Measurements from ENCODE around the gene PLOD3. TPM values are rescaled to one million over a fixed set of nuclear protein-coding genes. Genes with fewer than 3 reads are reported as not detected.

Gene PLOD3
- total RNA-seq, 1 experiment from 2014 or later: 48.3 TPM

DNA sequence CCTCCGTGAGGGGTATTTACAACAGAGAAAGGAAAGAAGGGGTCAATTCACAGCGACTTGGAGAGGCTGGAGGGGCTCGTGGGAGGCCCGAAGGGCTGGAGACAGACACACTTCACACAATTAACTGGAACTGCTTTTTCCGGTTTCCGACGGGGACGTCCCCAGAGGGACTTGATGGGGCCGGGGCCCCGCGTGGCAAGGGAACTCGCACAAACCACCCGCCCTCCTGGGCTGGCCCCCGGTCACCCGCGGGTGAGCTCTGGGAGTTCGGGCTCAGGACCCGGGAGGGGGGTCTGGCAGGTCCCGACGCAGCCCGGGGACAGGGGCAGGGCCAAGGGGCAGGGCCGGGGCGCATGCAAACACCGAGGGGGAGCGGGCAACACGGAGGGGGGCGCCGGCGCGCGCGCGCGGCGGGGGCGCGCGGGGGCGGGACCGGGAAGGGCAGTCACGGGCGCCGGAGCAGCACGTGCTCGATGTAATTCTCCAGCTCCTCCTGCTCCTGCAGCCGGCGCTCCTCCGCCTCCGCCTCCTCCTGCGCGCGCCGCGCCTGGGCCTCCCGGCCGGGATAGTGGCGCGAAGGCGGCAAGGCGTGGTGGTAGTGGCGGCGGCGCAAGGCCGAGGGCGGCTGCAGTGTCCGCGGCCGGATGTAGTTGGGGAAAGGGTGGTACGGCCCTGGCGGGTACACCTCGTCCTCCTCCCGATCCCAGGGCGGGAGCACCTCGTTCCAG, 54.7 kb downstream of the PLOD3 start (continued):
- TF ChIP-seq CREM (CRISPR knock-in tag; IDR thresholded peaks at IDR 0.05): no peak; the same call in 1 of the 2 replicates
- TF ChIP-seq, protein P1, sequence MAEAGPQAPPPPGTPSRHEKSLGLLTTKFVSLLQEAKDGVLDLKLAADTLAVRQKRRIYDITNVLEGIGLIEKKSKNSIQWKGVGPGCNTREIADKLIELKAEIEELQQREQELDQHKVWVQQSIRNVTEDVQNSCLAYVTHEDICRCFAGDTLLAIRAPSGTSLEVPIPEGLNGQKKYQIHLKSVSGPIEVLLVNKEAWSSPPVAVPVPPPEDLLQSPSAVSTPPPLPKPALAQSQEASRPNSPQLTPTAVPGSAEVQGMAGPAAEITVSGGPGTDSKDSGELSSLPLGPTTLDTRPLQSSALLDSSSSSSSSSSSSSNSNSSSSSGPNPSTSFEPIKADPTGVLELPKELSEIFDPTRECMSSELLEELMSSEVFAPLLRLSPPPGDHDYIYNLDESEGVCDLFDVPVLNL (CRISPR knock-in tag; IDR thresholded peaks at IDR 0.05; ENCODE audit: borderline replicate concordance, low read depth): 0 out of 2 replicates have a peak, but pooled peaks have one; percentile 29
- no peak for TF ChIP-seq MXD4 (CRISPR knock-in tag; IDR thresholded peaks at IDR 0.05; ENCODE audit: borderline replicate concordance)
- TF ChIP-seq, protein P2, sequence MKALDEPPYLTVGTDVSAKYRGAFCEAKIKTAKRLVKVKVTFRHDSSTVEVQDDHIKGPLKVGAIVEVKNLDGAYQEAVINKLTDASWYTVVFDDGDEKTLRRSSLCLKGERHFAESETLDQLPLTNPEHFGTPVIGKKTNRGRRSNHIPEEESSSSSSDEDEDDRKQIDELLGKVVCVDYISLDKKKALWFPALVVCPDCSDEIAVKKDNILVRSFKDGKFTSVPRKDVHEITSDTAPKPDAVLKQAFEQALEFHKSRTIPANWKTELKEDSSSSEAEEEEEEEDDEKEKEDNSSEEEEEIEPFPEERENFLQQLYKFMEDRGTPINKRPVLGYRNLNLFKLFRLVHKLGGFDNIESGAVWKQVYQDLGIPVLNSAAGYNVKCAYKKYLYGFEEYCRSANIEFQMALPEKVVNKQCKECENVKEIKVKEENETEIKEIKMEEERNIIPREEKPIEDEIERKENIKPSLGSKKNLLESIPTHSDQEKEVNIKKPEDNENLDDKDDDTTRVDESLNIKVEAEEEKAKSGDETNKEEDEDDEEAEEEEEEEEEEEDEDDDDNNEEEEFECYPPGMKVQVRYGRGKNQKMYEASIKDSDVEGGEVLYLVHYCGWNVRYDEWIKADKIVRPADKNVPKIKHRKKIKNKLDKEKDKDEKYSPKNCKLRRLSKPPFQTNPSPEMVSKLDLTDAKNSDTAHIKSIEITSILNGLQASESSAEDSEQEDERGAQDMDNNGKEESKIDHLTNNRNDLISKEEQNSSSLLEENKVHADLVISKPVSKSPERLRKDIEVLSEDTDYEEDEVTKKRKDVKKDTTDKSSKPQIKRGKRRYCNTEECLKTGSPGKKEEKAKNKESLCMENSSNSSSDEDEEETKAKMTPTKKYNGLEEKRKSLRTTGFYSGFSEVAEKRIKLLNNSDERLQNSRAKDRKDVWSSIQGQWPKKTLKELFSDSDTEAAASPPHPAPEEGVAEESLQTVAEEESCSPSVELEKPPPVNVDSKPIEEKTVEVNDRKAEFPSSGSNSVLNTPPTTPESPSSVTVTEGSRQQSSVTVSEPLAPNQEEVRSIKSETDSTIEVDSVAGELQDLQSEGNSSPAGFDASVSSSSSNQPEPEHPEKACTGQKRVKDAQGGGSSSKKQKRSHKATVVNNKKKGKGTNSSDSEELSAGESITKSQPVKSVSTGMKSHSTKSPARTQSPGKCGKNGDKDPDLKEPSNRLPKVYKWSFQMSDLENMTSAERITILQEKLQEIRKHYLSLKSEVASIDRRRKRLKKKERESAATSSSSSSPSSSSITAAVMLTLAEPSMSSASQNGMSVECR (CRISPR knock-in tag; IDR thresholded peaks at IDR 0.05; ENCODE audit: borderline replicate concordance): 0 out of 2 replicates have a peak, but pooled peaks have one; percentile 25
- TF ChIP-seq NFE2L1 (CRISPR knock-in tag; IDR thresholded peaks at IDR 0.05): peak; percentile 53; the same call in 1 of the 2 replicates
- TF ChIP-seq, protein P3, sequence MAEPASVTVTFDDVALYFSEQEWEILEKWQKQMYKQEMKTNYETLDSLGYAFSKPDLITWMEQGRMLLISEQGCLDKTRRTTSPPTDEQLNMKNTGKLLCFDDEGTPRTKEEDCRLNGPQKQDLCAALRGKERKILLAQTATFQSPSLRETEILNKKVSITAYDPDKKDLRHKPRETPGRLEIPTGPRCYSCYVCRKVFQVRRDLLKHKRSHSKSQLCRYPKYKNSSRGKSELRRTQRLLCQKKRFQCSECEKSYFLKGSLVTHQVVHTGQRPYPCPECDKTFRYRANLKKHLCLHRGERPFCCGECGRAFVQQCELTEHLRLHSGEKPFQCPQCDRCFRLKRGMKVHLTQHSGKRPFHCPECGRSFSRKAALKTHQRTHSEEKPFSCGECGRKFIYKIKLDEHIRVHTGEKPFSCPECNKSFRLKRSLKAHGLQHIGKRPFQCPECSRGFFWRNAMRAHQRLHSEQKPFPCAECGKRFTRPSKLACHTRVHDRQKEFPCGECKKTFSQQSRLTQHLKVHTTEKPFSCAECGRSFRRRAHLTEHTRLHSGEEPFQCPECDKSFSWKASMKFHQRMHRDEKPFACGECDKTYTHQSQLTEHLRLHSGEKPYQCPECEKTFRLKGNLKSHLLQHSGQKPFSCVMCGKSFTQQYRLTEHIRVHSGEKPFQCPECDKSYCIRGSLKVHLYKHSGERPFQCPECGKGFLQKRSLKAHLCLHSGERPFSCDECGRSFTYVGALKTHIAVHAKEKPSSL (CRISPR knock-in tag; conservative IDR thresholded peaks at IDR 0.05): no peak
- TF ChIP-seq ZNF263 (CRISPR knock-in tag; IDR thresholded peaks at IDR 0.05; ENCODE audit: low read depth): peak; percentile 91
- TF ChIP-seq, protein P4, sequence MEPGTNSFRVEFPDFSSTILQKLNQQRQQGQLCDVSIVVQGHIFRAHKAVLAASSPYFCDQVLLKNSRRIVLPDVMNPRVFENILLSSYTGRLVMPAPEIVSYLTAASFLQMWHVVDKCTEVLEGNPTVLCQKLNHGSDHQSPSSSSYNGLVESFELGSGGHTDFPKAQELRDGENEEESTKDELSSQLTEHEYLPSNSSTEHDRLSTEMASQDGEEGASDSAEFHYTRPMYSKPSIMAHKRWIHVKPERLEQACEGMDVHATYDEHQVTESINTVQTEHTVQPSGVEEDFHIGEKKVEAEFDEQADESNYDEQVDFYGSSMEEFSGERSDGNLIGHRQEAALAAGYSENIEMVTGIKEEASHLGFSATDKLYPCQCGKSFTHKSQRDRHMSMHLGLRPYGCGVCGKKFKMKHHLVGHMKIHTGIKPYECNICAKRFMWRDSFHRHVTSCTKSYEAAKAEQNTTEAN (CRISPR knock-in tag; IDR thresholded peaks at IDR 0.05): 0 out of 2 replicates have a peak, but pooled peaks have one; percentile 51
- TF ChIP-seq MYBL2 (CRISPR knock-in tag; IDR thresholded peaks at IDR 0.05): peak; percentile 54; the same call in 1 of the 2 replicates
- TF ChIP-seq ESRRA (CRISPR knock-in tag; IDR thresholded peaks at IDR 0.05; ENCODE audit: borderline replicate concordance): peak; percentile 67; the same call in 1 of the 2 replicates
- no peak for TF ChIP-seq ZNF423 (CRISPR knock-in tag; IDR thresholded peaks at IDR 0.05)
- TF ChIP-seq SMAD3 (CRISPR knock-in tag; IDR thresholded peaks at IDR 0.05; ENCODE audit: borderline replicate concordance): no peak
- 0 out of 2 replicates have a peak, but pooled peaks have one; percentile 49 for TF ChIP-seq RELA (CRISPR knock-in tag; IDR thresholded peaks at IDR 0.05; ENCODE audit: borderline replicate concordance)
- TF ChIP-seq, protein P5, sequence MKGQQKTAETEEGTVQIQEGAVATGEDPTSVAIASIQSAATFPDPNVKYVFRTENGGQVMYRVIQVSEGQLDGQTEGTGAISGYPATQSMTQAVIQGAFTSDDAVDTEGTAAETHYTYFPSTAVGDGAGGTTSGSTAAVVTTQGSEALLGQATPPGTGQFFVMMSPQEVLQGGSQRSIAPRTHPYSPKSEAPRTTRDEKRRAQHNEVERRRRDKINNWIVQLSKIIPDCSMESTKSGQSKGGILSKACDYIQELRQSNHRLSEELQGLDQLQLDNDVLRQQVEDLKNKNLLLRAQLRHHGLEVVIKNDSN (CRISPR knock-in tag; IDR thresholded peaks at IDR 0.05): peak; percentile 66; the same call in 1 of the 2 replicates
- 0 out of 2 replicates have a peak, but pooled peaks have one; percentile 35 for TF ChIP-seq JUN (CRISPR knock-in tag; IDR thresholded peaks at IDR 0.05)
- TF ChIP-seq SP1 (CRISPR knock-in tag; conservative IDR thresholded peaks at IDR 0.05): 0 out of 2 replicates have a peak, but pooled peaks have one; percentile 48
- no peak for TF ChIP-seq ZNF317 (CRISPR knock-in tag; IDR thresholded peaks at IDR 0.05; ENCODE audit: borderline replicate concordance, low read depth)
- TF ChIP-seq, protein P6, sequence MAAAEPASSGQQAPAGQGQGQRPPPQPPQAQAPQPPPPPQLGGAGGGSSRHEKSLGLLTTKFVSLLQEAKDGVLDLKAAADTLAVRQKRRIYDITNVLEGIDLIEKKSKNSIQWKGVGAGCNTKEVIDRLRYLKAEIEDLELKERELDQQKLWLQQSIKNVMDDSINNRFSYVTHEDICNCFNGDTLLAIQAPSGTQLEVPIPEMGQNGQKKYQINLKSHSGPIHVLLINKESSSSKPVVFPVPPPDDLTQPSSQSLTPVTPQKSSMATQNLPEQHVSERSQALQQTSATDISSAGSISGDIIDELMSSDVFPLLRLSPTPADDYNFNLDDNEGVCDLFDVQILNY (CRISPR knock-in tag; IDR thresholded peaks at IDR 0.05): 0 out of 2 replicates have a peak, but pooled peaks have one; percentile 53
- TF ChIP-seq FOXK1 (CRISPR knock-in tag; IDR thresholded peaks at IDR 0.05): peak; percentile 58; the same call in 1 of the 2 replicates
- 0 out of 2 replicates have a peak, but pooled peaks have one; percentile 27 for TF ChIP-seq TEAD4 (CRISPR knock-in tag; IDR thresholded peaks at IDR 0.05)
- TF ChIP-seq ZNF396 (CRISPR knock-in tag; IDR thresholded peaks at IDR 0.05; ENCODE audit: borderline replicate concordance): no peak
- TF ChIP-seq, protein P7, sequence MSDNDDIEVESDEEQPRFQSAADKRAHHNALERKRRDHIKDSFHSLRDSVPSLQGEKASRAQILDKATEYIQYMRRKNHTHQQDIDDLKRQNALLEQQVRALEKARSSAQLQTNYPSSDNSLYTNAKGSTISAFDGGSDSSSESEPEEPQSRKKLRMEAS (CRISPR knock-in tag; IDR thresholded peaks at IDR 0.05): peak; percentile 88
- peak; percentile 93 for TF ChIP-seq FOXP1 (CRISPR knock-in tag; IDR thresholded peaks at IDR 0.05; ENCODE audit: borderline replicate concordance)
- TF ChIP-seq, protein P8, sequence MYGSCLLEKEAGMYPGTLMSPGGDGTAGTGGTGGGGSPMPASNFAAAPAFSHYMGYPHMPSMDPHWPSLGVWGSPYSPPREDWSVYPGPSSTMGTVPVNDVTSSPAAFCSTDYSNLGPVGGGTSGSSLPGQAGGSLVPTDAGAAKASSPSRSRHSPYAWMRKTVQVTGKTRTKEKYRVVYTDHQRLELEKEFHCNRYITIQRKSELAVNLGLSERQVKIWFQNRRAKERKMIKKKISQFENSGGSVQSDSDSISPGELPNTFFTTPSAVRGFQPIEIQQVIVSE (CRISPR knock-in tag; IDR thresholded peaks at IDR 0.05; ENCODE audit: borderline replicate concordance): no peak

Data from WTC11 (cell line).